ENCODE measurements around the gene ELMO1.

ELMO1 gene

DNA sequence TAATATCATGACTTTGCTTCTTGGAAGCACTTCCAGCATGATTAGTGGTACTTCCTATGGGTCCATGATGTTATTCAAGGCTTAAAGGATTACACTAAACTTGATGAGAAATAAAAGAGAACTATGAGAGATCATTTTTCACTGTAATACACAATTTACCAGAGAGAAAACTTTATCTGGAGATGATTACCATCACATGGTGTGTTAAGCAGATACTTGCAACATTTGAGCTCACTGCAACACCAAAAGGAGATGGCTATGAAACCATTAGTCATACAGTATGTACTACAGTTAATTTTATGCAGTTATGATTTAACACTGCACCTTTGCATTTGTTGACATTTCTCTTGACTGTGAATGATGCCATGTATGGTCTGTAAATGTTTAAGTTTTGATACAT lies 413.0 kb downstream of the ELMO1 start:
- no peak for DNase-seq

DNA sequence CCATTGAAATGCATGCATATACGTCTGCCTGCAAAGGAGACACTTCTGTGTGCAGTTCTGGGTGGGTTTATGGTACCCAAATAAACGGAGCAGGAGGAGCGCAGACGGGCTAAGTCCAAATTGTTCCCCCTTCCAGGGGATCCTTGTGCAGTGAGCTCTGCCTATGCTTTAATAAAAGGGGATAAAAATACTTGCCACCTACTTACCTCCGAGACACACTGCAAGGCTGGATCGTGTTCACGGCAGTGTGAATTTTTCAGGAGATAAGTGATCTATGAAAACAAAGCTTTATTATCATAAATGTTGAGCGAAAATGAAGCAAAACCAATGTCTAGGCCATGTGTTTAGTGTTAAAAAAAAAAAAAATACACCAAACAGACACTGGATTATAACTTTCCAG lies 415.5 kb downstream of the ELMO1 start:
- no peak for DNase-seq

DNA sequence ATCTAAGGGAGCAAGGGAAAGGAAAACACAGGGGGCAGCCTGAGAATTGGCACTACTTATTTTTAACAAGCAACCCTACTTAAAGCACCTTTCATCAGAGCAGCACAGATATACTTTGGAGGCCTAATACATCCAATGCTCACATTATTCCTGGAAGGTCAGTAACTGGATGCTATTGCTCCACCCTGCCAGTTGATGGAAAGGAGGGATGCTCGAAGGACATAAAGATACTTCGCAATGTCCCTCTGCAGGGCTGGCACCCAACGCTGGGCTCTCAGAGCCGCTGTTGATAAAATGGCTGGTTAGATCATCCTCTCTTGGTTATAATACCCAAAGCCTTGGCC lies 416.4 kb downstream of the ELMO1 start:
- DNase-seq: no peak

DNA sequence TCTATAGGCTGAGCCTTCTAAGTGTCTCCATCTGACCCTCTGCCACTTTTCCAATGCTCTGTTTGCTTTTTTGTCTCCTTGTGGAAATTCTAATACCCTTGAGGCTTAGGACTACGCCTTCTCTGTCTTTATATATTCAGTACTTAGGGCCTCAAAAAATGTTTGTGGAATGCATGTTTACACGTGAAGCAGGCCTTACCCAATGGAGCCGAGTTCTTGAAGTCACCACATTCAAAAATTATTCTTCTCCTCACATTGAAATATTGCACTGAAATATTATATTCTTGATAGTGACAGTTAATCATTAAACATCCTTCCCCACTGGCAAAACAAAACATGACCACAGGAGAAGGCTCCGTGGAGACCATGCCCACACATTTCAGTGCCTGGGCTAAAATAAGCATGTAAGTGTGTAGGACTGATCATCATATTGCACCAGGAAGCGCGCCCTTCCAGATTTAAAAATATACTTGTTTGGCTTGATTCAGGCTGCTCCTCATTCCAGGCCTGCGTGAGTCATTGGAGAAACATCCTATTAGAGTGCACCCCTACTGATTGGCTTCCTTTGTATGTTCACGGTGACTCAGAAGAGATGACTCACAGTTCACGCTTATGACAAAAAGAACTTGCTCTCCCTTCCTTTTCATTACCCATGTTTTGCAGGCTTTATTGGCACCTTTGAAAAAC lies 416.9 kb downstream of the ELMO1 start:
- DNase-seq: peak; percentile 14

DNA sequence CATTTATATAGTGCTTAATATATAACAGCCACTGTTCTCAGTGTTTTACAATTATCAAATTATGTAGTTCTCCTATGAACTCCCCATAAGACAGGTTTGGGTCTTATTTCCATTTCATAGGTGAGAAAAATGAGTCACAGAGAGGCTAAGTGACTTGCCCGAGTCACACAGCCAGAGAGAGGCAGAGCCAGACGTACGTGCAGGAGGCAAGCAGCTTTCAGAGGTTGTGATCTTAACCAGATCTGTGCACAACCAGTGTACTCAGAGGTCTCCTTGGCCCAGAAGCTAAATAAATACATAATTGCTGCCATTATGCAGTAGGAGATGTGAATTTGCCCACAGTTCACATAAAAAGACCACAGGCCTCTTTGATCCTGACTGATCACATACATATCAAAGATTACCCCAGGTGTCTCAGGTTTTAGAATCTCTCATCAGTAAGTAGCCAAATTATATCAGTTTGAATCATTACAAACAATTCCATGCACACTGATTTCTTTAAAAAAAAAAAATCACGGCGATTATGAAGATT lies 419.7 kb downstream of the ELMO1 start:
- no peak for DNase-seq

- no peak for DNase-seq
Measured at GRCh38 chr7:37027557-37028341, 420.9 kb downstream of the ELMO1 start.

- DNase-seq: no peak
Measured at GRCh38 chr7:37027104-37027503, 421.6 kb downstream of the ELMO1 start.

GRCh38 chr7:37018954-37019353 lies 429.7 kb downstream of the ELMO1 start:
- DNase-seq: no peak

- no peak for DNase-seq
Measured at GRCh38 chr7:37016064-37016878, 432.4 kb downstream of the ELMO1 start.

DNA sequence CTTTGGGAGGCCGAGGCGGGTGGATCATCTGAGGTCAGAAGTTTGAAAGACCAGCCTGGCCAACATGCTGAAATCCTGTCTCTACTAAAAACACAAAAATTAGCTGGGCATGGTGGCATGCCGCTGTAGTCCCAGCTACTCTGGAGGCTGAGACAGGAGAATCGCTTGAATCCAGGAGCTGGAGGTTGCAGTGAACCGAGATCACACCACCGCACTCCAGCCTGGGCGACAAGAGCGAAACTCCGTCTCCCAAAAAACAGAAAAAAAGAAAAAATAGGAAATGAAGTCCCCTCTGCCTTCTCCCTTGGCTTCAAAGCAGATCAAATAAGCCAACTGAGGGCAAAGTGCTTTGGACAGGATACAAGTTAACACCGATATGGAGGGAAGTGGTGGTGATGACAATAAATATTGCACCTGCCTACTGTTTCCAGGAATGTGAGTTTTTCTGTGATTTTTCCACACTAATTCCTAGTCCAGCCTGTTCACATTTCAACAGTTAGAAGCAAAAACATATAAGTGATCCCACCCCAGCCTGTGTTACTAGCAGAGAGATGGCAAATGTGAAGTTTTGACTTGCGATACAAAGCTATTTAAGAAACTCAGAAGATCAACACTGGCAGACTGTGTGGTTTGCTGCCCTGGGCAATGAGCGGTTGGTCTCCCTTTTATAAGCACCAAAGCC lies 433.2 kb downstream of the ELMO1 start:
- DNase-seq: no peak

GRCh38 chr7:37013771-37014170 lies 434.9 kb downstream of the ELMO1 start:
- DNase-seq: no peak

DNA sequence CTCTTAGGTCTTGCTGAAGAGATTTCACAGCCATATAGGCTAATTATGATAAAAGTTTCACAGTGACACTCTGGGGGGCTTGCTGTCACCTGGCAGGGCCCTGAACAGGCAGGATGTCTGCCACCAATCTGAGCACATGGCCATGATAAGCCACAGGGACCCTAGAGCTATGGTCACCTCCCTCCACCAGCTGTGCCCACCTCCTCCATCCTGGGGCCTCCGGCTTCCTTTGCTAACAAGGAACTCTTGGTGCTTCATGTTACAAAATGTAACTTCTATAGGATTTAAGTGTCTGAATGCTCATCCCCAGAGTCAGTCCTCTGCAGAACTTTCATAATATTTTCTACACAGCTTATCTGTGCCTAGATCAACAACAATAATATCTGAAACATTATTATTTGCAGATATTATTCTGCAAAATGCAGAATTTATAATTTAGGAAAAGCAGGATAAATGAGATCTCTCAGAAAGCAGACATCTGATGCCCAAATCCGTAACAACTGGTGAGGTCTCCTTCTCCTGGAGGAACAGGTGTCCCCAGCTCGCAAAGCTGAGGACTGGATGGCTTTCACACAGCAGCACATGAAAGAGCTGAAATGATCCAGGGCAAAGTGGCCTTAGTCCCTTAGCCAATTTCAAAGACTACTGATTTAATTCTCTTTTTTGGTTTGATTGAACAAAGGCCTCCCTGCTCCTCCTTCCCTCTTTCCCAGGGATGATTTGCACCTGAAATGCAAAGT lies 437.3 kb downstream of the ELMO1 start:
- no peak for DNase-seq

- no peak for DNase-seq
Measured at GRCh38 chr7:37009125-37009675, 439.5 kb downstream of the ELMO1 start.

GRCh38 chr7:37007691-37008090 lies 441.0 kb downstream of the ELMO1 start:
- DNase-seq: no peak

- DNase-seq: no peak
Measured at GRCh38 chr7:37007268-37007667, 441.4 kb downstream of the ELMO1 start.

DNA sequence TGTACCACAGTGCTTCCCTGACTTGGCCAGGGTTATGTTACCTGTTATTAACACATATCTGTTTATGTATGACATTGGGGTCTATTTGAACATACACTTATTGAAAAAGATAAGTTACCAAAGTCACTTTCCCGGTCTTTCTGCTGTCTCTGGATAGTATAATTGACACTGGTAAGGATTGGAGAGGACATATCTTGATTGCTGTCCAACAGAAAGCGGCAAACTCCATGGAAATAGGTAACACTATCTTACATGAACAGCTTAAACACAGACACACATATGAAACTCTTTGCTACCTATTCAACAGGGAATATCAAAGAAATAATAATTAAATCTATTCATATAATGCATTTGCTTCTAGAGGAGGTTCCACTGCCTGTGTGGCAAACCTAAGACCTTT lies 441.9 kb downstream of the ELMO1 start:
- DNase-seq: no peak

DNA sequence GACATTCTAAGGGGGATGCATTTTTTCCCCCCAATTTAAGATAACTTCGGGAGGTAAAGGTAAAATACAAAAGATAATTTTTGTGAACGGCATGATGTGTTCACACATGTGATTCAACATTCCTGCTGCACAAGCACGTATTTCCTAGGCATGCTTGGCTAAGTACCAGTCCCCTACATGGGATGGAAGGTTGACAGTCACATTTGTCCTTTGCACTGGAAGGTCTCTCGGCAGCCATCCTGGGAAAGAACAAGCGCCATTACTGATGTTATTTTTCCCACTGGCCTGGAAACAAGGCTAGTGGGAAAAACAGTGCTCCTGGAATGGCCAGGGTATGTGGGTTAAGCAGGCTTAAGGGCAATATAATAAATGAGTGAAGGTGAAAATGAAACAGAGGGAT lies 448.2 kb downstream of the ELMO1 start:
- DNase-seq: no peak

DNA sequence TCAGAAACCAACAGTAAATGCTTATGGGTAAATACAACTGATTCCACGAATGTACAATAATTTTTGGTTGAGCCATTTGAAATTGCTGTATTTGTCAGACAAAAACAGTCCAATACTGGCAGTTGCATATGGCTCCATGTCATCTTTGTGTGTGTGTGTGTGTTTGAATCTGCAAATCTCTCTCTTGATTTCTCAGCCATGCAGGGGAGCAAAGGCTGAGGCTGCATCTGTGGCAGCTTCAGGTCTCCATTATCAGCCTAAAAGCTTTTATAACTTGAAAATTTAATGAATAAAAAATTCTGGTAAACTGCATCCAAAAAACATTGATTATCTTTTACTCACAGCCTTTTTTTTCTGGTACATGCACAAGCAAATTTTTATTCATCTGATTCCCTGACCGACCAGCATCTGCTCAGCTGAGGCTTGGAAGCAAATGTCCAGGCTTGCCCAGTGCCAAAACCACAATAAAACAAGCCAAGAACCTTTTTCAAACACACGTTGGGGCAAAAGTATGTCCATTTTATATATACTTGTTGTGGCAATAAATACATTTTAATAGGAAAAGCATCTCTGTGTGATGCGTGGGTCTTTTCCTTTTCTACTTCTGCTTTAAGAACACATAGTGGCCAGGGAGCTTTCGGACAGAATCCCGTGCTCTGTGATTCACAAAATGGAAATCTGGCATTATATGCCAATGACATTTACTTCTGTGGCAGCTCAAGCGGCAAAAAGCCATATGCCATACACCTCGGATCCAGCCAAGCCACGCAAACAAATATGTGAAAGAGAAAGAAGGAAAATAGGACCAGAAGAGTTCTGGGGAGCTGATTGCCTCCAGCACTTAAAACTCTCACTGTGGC lies 448.8 kb downstream of the ELMO1 start:
- no peak for DNase-seq

DNA sequence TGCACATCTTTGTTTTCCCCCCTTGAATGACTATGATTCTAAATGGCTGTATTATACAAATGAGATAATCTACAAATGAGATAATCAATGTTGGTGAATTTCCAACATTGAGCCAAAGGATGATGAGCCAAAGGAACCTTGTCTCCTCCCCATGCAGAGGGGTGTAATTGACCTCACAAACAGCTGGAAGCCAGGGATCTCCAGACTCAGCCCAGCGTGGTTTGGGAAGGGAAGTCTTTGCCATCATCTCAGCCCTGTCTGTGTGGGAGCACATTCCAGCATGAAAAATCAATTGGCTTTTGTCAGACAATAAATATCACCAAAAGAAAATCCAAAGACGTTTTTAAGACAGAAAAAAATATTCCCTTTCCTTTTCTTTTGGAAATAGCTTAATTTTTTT lies 452.9 kb downstream of the ELMO1 start:
- no peak for DNase-seq

GRCh38 chr7:36994456-36995112 lies 454.1 kb downstream of the ELMO1 start:
- no peak for DNase-seq

Measured in GDM1 (cell line).